Sigmoid colon (tissue), 4 donors: ENCODE results near the gene KIR2DL3.

Source experiments
- CTCF ChIP-seq, 4 experiments: fragments of 450-650 bp in 3 of 4; fragments of 200-600 bp in 1 of 4; IDR thresholded peaks; one replicate each; pipeline ENCODE4 v1.5.1; 2016 to 2019; ENCODE audit warnings: antibody characterized with exemption in 4 of 4, mild to moderate bottlenecking in 3 of 4, moderate library complexity in 2 of 4
- POLR2A ChIP-seq, 2 donors: fragments of 450-650 bp; IDR thresholded peaks; one replicate each; pipeline ENCODE4 v1.6.1; 2016; ENCODE audit warnings: antibody characterized with exemption in 2 of 2, mild to moderate bottlenecking in 2 of 2, moderate library complexity in 2 of 2
- POLR2AphosphoS5 ChIP-seq, 4 donors: sonication (generic); formaldehyde crosslinking; IDR thresholded peaks; one replicate each; pipeline ENCODE4 v1.6.1; 2017; ENCODE audit warnings: antibody characterized with exemption in 4 of 4

GRCh38 chr19:54696117-54696548 is 42.2 kb upstream of the KIR2DL3 start:
- TF ChIP-seq CTCF (IDR thresholded peaks at IDR 0.05) (no peak), POLR2A (IDR thresholded peaks at IDR 0.05) (no peak), POLR2AphosphoS5 (IDR thresholded peaks at IDR 0.05) (no peak)
